HCT116 (cell line): ENCODE measurements around the gene KLC4. TPM values are rescaled to one million over a fixed set of nuclear protein-coding genes. Genes with fewer than 3 reads are reported as not detected.

Experiments
- ATAC-seq: fragments of 200-7000 bp; cut with Tn5 transposase; 2 replicates; pipeline ENCODE4 v1.9.1; 2020; ENCODE audit warnings: mild to moderate bottlenecking, moderate library complexity
- BruUV-seq: library from RNA; stranded (reverse); fragments of 400-500 nt; replicated peaks from 2 replicates; lab custom pipeline; 2021; lab: Mats Ljungman, UMichigan
- CTCF ChIA-PET: fragments of 300-600 bp; sonication (Branson Sonifier 250); formaldehyde crosslinking; loops from one replicate; lab custom pipeline; 2021; ENCODE audit warnings: antibody characterized with exemption; lab: Charles Lee
- POLR2A ChIA-PET: fragments of 300-600, 350-600 bp; sonication (Branson Sonifier 250); formaldehyde crosslinking; loops from one replicate; lab custom pipeline; 2021; ENCODE audit warnings: antibody characterized with exemption; lab: Charles Lee
- RAD21 ChIA-PET, 2 experiments: fragments of 300-600 bp; sonication (Branson Sonifier 250); formaldehyde crosslinking; loops; one replicate each; lab custom pipeline; 2023; ENCODE audit warnings: low total read pairs in 2 of 2; ENCODE audit not compliant: uncharacterized antibody in 2 of 2, unreplicated experiment in 2 of 2, low non-redundant PET in 1 of 2; lab: Charles Lee
- DNase-seq: peaks from one replicate; pipeline ENCODE4 v3.0.0-alpha.2; 2010; ENCODE audit warnings: low read depth, low spot score
- H2AFZ ChIP-seq: fragments of 200-600 bp; shearing (Covaris generic), sonication (generic); 2 replicates; pipeline ENCODE4 v1.6.1; 2017; ENCODE audit warnings: low read depth, mixed run types, mixed read lengths, antibody characterized with exemption, low read length; ENCODE audit not compliant: poor library complexity, severe bottlenecking
- H3K27ac ChIP-seq: 2 replicates; pipeline ENCODE4 v1.5.1; 2012; ENCODE audit warnings: low read depth, low read length
- H3K27me3 ChIP-seq: fragments of 200-600 bp; sonication (generic); 2 replicates; pipeline ENCODE4 v1.6.1; 2016; ENCODE audit warnings: mixed run types, low read length, mixed read lengths; ENCODE audit not compliant: insufficient read depth
- H3K36me3 ChIP-seq, 2 experiments: fragments of 200-500 bp in 1 of 2; fragments of 200-600 bp in 1 of 2; sonication (Bioruptor generic) in 1 of 2; sonication (generic) in 1 of 2; 2 replicates each; pipeline versions ENCODE4 v1.5.1 to v1.6.1; 2014 to 2016; ENCODE audit warnings: low read length in 2 of 2, inconsistent platforms in 1 of 2, mixed read lengths in 1 of 2, mixed run types in 1 of 2; ENCODE audit not compliant: insufficient read depth in 2 of 2, control insufficient read depth in 1 of 2
- H3K4me1 ChIP-seq, 2 experiments: fragments of 200-600 bp in 1 of 2; sonication (generic) in 1 of 2; 2 replicates each; pipeline versions ENCODE4 v1.5.1 to v1.6.1; 2012 to 2017; ENCODE audit warnings: low read length in 2 of 2, inconsistent platforms in 1 of 2, mild to moderate bottlenecking in 1 of 2, mixed read lengths in 1 of 2, mixed run types in 1 of 2, moderate library complexity in 1 of 2; ENCODE audit not compliant: insufficient read depth in 2 of 2, control insufficient read depth in 1 of 2
- H3K4me2 ChIP-seq: fragments of 200-600 bp; sonication (generic); 2 replicates; pipeline ENCODE4 v1.6.1; 2017; ENCODE audit warnings: mixed run types, low read length, mixed read lengths
- H3K4me3 ChIP-seq, 2 experiments: fragments of 200-600 bp in 1 of 2; sonication (generic) in 1 of 2; replicated peaks in 1 of 2; 2 replicates each; pipeline ENCODE4 v1.5.1; 2011 to 2016; ENCODE audit warnings: low read length in 2 of 2, control low read depth in 1 of 2, low read depth in 1 of 2, mild to moderate bottlenecking in 1 of 2, mixed read lengths in 1 of 2, mixed run types in 1 of 2
- H3K79me2 ChIP-seq: fragments of 200-600 bp; sonication (generic); 2 replicates; pipeline ENCODE4 v1.6.1; 2017; ENCODE audit warnings: mild to moderate bottlenecking, mixed run types, low read length, moderate library complexity, mixed read lengths; ENCODE audit not compliant: insufficient read depth
- H3K9ac ChIP-seq: fragments of 200-600 bp; sonication (generic); 2 replicates; pipeline ENCODE4 v1.6.1; 2016; ENCODE audit warnings: low read length, mixed read lengths
- H3K9me2 ChIP-seq: fragments of 200-600 bp; sonication (generic), shearing (Covaris generic); 2 replicates; pipeline ENCODE4 v1.6.1; 2017; ENCODE audit warnings: mixed run types, mild to moderate bottlenecking, moderate library complexity; ENCODE audit not compliant: insufficient read depth
- H3K9me3 ChIP-seq, 2 experiments: fragments of 200-500 bp in 1 of 2; fragments of 200-600 bp in 1 of 2; sonication (Bioruptor generic) in 1 of 2; sonication (generic) in 1 of 2; 2 replicates each; pipeline ENCODE4 v1.6.1; 2014 to 2017; ENCODE audit warnings: low read length in 2 of 2, mixed read lengths in 2 of 2, inconsistent platforms in 1 of 2, low read depth in 1 of 2, mild to moderate bottlenecking in 1 of 2, mixed run types in 1 of 2, moderate library complexity in 1 of 2; ENCODE audit not compliant: control insufficient read depth in 1 of 2, insufficient read depth in 1 of 2
- H4K20me1 ChIP-seq: fragments of 200-600 bp; sonication (generic), shearing (Covaris generic); 2 replicates; pipeline ENCODE4 v1.6.1; 2017; ENCODE audit warnings: mixed run types, mild to moderate bottlenecking, moderate library complexity; ENCODE audit not compliant: insufficient read depth
- CTCF ChIP-seq, 3 experiments: fragments of 200-600 bp in 1 of 3; sonication (generic) in 1 of 3; IDR thresholded peaks in 2 of 3; conservative IDR thresholded peaks in 1 of 3; 2 replicates each; pipeline ENCODE4 v1.5.1; 2012 to 2017; ENCODE audit warnings: low read depth in 2 of 3, low read length in 2 of 3, antibody characterized with exemption in 1 of 3, borderline replicate concordance in 1 of 3, control low read depth in 1 of 3, mild to moderate bottlenecking in 1 of 3, mixed read lengths in 1 of 3, mixed run types in 1 of 3, moderate library complexity in 1 of 3; ENCODE audit not compliant: insufficient read depth in 1 of 3
- ELF1 ChIP-seq: IDR thresholded peaks from 2 replicates; pipeline ENCODE4 v1.6.1; 2012; ENCODE audit warnings: low read depth, borderline replicate concordance
- FOSL1 ChIP-seq: IDR thresholded peaks from 2 replicates; pipeline ENCODE4 v1.6.1; 2012; ENCODE audit warnings: low read depth
- JUND ChIP-seq: IDR thresholded peaks from 2 replicates; pipeline ENCODE4 v1.6.1; 2012
- POLR2A ChIP-seq: IDR thresholded peaks from 2 replicates; pipeline ENCODE4 v1.7.0; 2011; ENCODE audit warnings: borderline replicate concordance; ENCODE audit not compliant: insufficient read depth, insufficient read length; ENCODE audit errors: extremely low read depth
- POLR2AphosphoS5 ChIP-seq: IDR thresholded peaks from 2 replicates; pipeline ENCODE4 v1.6.1; 2011; ENCODE audit warnings: mild to moderate bottlenecking, low read depth, low read length, moderate library complexity
- REST ChIP-seq: IDR thresholded peaks from 2 replicates; pipeline ENCODE4 v1.6.1; 2012; ENCODE audit warnings: low read depth
- SP1 ChIP-seq: IDR thresholded peaks from 2 replicates; pipeline ENCODE4 v1.6.1; 2012; ENCODE audit warnings: low read depth
- YY1 ChIP-seq: IDR thresholded peaks from 2 replicates; pipeline ENCODE4 v1.6.1; 2011; ENCODE audit warnings: low read length, low read depth, moderate library complexity, mild to moderate bottlenecking; ENCODE audit not compliant: insufficient replicate concordance; ENCODE audit errors: extremely low read depth
- ZFX ChIP-seq: fragments of 450-650 bp; IDR thresholded peaks from 2 replicates; pipeline ENCODE4 v1.6.1; 2017
- intact Hi-C: fragments of 100-400 bp; cut with micrococcal nuclease; formaldehyde crosslinking; loops from 2 replicates; pipeline ENCODE4 v1.10.0; 2022
- total RNA-seq: library from RNA; stranded (reverse); gene quantifications from one replicate; pipeline ENCODE4 v1.2.1, GENCODE V29; 2021; ENCODE audit not compliant: unreplicated experiment

The KLC4 gene
- total RNA-seq, 1 experiment from 2014 or later: 16.2 TPM

- TF ChIP-seq REST (no peak), SP1 (no peak), YY1 (no peak), POLR2A (no peak), ELF1 (no peak)
Measured at GRCh38 chr6:43055966-43056365, 3.5 kb upstream of the KLC4 start (continued).

GRCh38 chr6:43058531-43058930 lies 900 bp upstream of the KLC4 start:
- H3K27me3 ChIP-seq: no peaks in the 10 kb centered on the region
- ChIA-PET CTCF (no interaction called here), RAD21 (no interaction called here), POLR2A (interaction anchor here (1.5 kb wide), 1 partner anchor 44 kb away, joined by 7 read pairs; the partner anchor contains the start of genes KLHDC3 and MEA1)
- H3K9me2 ChIP-seq: no peaks in the 10 kb centered on the region
- BruUV-seq: no TSS peak
- peak overlapping the region; percentile 65 for H3K27ac ChIP-seq
- intact Hi-C loops: loop anchor here (5.0 kb wide), 3 partner anchors 46 to 114 kb away; partner anchors contain the start of genes KLHDC3, MEA1 and SRF
- H3K4me2 ChIP-seq: peak overlapping the region; percentile 81
- ATAC-seq (no peak), DNase-seq (no peak)
- H3K79me2 ChIP-seq: peaks cover 24% of the 10 kb centered on the region
- no peak for TF ChIP-seq CTCF (IDR thresholded peaks at IDR 0.05 in 2 of 3, conservative IDR thresholded peaks at IDR 0.05 in 1 of 3; ENCODE audit: borderline replicate concordance in 1 of 3, insufficient read depth in 1 of 3, low read depth in 2 of 3, low read length in 2 of 3)
- no peak for TF ChIP-seq ZFX
- no peak for TF ChIP-seq REST
- TF ChIP-seq FOSL1: no peak
- no peak for TF ChIP-seq JUND
- no peak for TF ChIP-seq POLR2AphosphoS5
- TF ChIP-seq ELF1: no peak
- H3K4me1 ChIP-seq: peaks cover 13 to 31% of the 10 kb centered on the region in 2 experiments; a peak in 3 of 4 replicates
- H3K9ac ChIP-seq: peak overlapping the region; percentile 90
- no peaks in the 10 kb centered on the region for H3K9me3 ChIP-seq
- no peak overlapping the region for H2AFZ ChIP-seq
- H3K4me3 ChIP-seq: peak overlapping the region; percentile 89
- no peaks in the 10 kb centered on the region for H4K20me1 ChIP-seq
- H3K36me3 ChIP-seq: peaks cover 0 to 19% of the 10 kb centered on the region in 2 experiments; a peak in 1 of 4 replicates
